Measurements from ENCODE around the gene EGFR.

- TF ChIP-seq CTCF (IDR thresholded peaks at IDR 0.05; ENCODE audit: borderline replicate concordance, extremely low read depth, low read length, poor library complexity, severe bottlenecking) (no peak), EZH2 (IDR thresholded peaks at IDR 0.05; ENCODE audit: borderline replicate concordance, low read depth, low read length, severe bottlenecking) (no peak)
These were observed 110.0 kb downstream of the EGFR start for GRCh38 chr7:55128693-55129394.
